HepG2 (cell line): ENCODE data around the gene ZFP90. TPM values are rescaled to one million over a fixed set of nuclear protein-coding genes. Genes with fewer than 3 reads are reported as not detected.

Source experiments
- BCLAF1 ChIP-seq: fragments of 450-650 bp; IDR thresholded peaks from 2 replicates; pipeline ENCODE4 v1.6.1; 2017; ENCODE audit warnings: mild to moderate bottlenecking
- CHD2 ChIP-seq: IDR thresholded peaks from 2 replicates; pipeline ENCODE4 v1.6.1; 2011; ENCODE audit warnings: low read depth, low read length, improper control_type of control experiment
- HNRNPH1 ChIP-seq: fragments of 200-400 bp; formaldehyde crosslinking; optimal IDR thresholded peaks from 2 replicates; pipeline ENCODE3; 2017; ENCODE audit warnings: mild to moderate bottlenecking, low read depth, low read length
- RELA ChIP-seq: sonication (generic); formaldehyde crosslinking; IDR thresholded peaks from 2 replicates; pipeline ENCODE4 v1.4.0; 2020; ENCODE audit warnings: missing genetic modification reagents
- ZBTB7A ChIP-seq: sonication (generic); formaldehyde crosslinking; IDR thresholded peaks from 2 replicates; pipeline ENCODE4 v1.8.0; 2022; ENCODE audit warnings: mild to moderate bottlenecking, missing genetic modification reagents
- ZFY ChIP-seq: sonication (generic); formaldehyde crosslinking; IDR thresholded peaks from 2 replicates; pipeline ENCODE4 v1.4.0; 2020; ENCODE audit warnings: missing genetic modification reagents
- ZNF264 ChIP-seq: sonication (generic); formaldehyde crosslinking; IDR thresholded peaks from 2 replicates; pipeline ENCODE4 v1.4.0; 2020; ENCODE audit warnings: missing genetic modification reagents
- ZNF281 ChIP-seq: sonication (generic); formaldehyde crosslinking; IDR thresholded peaks from 2 replicates; pipeline ENCODE4 v1.4.0; 2020; ENCODE audit warnings: missing genetic modification reagents, borderline replicate concordance
- ZNF33A ChIP-seq: sonication (generic); formaldehyde crosslinking; IDR thresholded peaks from 2 replicates; pipeline ENCODE4 v1.5.1; 2020; ENCODE audit warnings: missing genetic modification reagents, mild to moderate bottlenecking, moderate library complexity, borderline replicate concordance
- ZNF7 ChIP-seq: IDR thresholded peaks from 2 replicates; pipeline ENCODE4 v1.6.1; 2016; ENCODE audit warnings: missing biosample characterization, missing genetic modification reagents
- ZSCAN25 ChIP-seq: sonication (generic); formaldehyde crosslinking; IDR thresholded peaks from 2 replicates; pipeline ENCODE4 v1.8.0; 2022; ENCODE audit warnings: mild to moderate bottlenecking, missing genetic modification reagents
- ZSCAN5A ChIP-seq: sonication (generic); formaldehyde crosslinking; IDR thresholded peaks from 2 replicates; pipeline ENCODE4 v1.8.0; 2022; ENCODE audit warnings: mild to moderate bottlenecking, missing genetic modification reagents, borderline replicate concordance
- polyA plus RNA-seq, 8 experiments: library from polyadenylated mRNA; depleted of rRNA in 3 of 8; stranded (reverse) in 7 of 8; unstranded in 1 of 8; fragments of >200 nt; fragmentation: Illumina TruSeq in 4 of 8; extraction: Trizol in 4 of 8; gene quantifications; 2 replicates each; pipeline versions ENCODE4 v1.2.1 to v1.2.3, GENCODE V29; 2011 to 2016; ENCODE audit warnings: low read depth in 4 of 8, missing spikeins in 1 of 8, mixed read lengths in 1 of 8; ENCODE audit not compliant: insufficient read depth in 1 of 8
- total RNA-seq, 5 experiments: library from RNA; depleted of rRNA; stranded (reverse); fragments of >200 nt; fragmentation: Illumina TruSeq; extraction: Trizol; gene quantifications; 2 replicates each; pipeline ENCODE4 v1.2.3, GENCODE V29; 2016; ENCODE audit warnings: low read depth in 1 of 5
- TF ChIP-seq, protein P1 (sequence below): sonication (generic); formaldehyde crosslinking; IDR thresholded peaks from 2 replicates; pipeline ENCODE4 v1.5.0; 2020; ENCODE audit warnings: mild to moderate bottlenecking, missing genetic modification reagents
- TF ChIP-seq, protein P2 (sequence below): sonication (generic); formaldehyde crosslinking; conservative IDR thresholded peaks from 2 replicates; pipeline ENCODE4 v1.5.0; 2020; ENCODE audit warnings: missing genetic modification reagents

Gene ZFP90
- total and polyA plus RNA-seq, 2 of the 13 experiments (the other 11 are each of a cell fraction or from before 2014, with no cell fraction given): 17.6 to 18.9 TPM

- TF ChIP-seq, protein P1, sequence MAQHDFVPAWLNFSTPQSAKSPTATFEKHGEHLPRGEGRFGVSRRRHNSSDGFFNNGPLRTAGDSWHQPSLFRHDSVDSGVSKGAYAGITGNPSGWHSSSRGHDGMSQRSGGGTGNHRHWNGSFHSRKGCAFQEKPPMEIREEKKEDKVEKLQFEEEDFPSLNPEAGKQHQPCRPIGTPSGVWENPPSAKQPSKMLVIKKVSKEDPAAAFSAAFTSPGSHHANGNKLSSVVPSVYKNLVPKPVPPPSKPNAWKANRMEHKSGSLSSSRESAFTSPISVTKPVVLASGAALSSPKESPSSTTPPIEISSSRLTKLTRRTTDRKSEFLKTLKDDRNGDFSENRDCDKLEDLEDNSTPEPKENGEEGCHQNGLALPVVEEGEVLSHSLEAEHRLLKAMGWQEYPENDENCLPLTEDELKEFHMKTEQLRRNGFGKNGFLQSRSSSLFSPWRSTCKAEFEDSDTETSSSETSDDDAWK (CRISPR knock-in tag): no peak
- peak; percentile 88 for TF ChIP-seq ZNF264
- no peak for TF ChIP-seq HNRNPH1
- peak; percentile 81; the same call in 1 of the 2 replicates for TF ChIP-seq ZBTB7A (CRISPR knock-in tag)
- no peak for TF ChIP-seq BCLAF1
- TF ChIP-seq, protein P2, sequence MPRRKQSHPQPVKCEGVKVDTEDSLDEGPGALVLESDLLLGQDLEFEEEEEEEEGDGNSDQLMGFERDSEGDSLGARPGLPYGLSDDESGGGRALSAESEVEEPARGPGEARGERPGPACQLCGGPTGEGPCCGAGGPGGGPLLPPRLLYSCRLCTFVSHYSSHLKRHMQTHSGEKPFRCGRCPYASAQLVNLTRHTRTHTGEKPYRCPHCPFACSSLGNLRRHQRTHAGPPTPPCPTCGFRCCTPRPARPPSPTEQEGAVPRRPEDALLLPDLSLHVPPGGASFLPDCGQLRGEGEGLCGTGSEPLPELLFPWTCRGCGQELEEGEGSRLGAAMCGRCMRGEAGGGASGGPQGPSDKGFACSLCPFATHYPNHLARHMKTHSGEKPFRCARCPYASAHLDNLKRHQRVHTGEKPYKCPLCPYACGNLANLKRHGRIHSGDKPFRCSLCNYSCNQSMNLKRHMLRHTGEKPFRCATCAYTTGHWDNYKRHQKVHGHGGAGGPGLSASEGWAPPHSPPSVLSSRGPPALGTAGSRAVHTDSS: 0 out of 2 replicates have a peak, but pooled peaks have one; percentile 38
- peak; percentile 50; the same call in 1 of the 2 replicates for TF ChIP-seq RELA (CRISPR knock-in tag)
- no peak for TF ChIP-seq CHD2
- peak; percentile 83; the same call in 1 of the 2 replicates for TF ChIP-seq ZSCAN5A (CRISPR knock-in tag)
- TF ChIP-seq ZNF281 (CRISPR knock-in tag): peak; percentile 44; the same call in 1 of the 2 replicates
- peak; percentile 34; the same call in 1 of the 2 replicates for TF ChIP-seq ZSCAN25 (CRISPR knock-in tag)
- 0 out of 2 replicates have a peak, but pooled peaks have one; percentile 50 for TF ChIP-seq ZNF33A (CRISPR knock-in tag)
- TF ChIP-seq ZNF7: 0 out of 2 replicates have a peak, but pooled peaks have one; percentile 8
- TF ChIP-seq ZFY (CRISPR knock-in tag): peak; percentile 81
These were observed 9.0 kb upstream of the ZFP90 start (continued) for GRCh38 chr16:68529931-68530701.
